Stimulated activated CD4-positive, alpha-beta T cell treated with anti-CD3 and anti-CD28 coated beads, TNF-alpha, amount 100 ng/mL, for 24 hours (primary cell): ENCODE data around the gene NECAP2.
"Not testable (repeated sequence)": the region's sequence is repeated elsewhere in the genome, so short reads cannot be mapped to it uniquely, and the experiment has no call there.

Experiments used
- DNase-seq, 3 experiments: peaks; one replicate each; pipeline ENCODE4 v3.0.0-alpha.2; 2020; ENCODE audit warnings: low read depth in 3 of 3

NECAP2 gene

DNA sequence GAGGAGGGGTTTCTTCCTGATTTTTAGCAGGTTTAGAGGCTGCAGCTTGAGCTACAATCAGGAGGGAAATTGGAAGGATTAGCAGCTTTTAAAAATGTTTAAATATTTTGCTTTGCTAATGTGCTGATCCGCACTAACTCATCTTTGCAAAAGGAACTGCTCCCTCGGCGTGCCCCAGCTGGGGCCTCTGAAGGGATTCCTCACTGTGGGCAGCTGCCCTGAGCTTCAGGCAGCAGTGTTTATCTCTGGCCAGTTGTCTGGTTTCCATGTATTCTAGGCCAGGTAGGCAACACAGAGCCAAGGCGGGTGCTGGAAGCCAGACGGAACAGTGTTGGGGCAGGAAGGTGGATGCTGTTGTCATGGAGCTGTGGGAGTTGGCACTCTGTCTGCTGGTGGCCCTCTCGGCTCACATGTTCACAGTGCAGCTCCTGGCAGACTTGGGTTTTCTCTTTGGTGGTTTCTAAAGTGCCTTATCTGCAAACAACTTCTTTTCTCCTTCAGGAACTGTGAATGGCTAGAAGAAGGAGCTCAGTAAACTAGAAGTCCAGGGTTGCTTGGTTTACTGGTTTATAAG lies 18.9 kb downstream of the NECAP2 start:
- no peak for DNase-seq

DNA sequence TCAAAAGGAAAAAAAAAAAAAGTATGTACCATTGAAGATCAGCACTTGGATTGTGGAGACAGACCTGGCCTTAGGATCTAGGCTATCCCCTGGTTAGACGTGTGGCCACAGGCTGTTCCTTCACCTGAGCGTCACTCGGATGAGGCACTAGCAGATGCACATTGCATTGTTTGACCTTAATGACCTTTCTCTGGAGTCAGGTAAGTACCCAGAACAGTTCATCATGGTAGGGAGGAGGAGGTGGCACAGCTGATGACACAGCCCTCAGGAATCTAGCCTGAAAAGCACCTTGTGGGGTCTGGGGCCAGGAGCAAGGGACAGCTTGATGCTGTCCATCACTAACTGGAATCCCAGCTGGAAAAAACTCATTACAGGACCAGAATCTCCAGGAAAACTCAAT lies 21.2 kb downstream of the NECAP2 start:
- DNase-seq: no peak

DNA sequence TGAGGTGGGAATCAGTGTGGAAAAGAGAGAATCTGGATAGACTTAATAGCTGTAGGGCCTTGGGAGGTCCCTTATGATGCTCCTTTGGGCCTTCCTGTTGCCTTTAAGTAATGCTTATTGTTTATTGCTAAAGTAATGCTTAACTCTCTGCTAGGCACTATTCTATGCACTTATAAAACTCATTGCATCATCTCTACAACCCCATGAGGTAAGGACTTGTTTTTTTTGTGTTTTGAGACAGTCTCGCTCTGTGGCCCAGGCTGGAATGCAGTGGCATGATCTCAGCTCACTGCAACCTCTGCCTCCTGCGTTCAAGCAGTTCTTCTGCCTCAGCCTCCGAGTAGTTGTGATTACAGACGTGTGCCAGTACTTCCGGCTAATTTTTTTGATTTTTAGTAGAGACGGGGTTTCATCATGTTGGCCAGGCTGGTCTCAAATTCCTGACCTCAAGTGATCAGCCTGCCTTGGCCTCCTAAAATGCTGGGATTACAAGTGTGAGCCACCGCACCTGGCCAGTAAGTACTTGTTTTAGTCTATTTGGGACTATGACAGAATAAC lies 22.3 kb downstream of the NECAP2 start:
- no peak for DNase-seq

DNA sequence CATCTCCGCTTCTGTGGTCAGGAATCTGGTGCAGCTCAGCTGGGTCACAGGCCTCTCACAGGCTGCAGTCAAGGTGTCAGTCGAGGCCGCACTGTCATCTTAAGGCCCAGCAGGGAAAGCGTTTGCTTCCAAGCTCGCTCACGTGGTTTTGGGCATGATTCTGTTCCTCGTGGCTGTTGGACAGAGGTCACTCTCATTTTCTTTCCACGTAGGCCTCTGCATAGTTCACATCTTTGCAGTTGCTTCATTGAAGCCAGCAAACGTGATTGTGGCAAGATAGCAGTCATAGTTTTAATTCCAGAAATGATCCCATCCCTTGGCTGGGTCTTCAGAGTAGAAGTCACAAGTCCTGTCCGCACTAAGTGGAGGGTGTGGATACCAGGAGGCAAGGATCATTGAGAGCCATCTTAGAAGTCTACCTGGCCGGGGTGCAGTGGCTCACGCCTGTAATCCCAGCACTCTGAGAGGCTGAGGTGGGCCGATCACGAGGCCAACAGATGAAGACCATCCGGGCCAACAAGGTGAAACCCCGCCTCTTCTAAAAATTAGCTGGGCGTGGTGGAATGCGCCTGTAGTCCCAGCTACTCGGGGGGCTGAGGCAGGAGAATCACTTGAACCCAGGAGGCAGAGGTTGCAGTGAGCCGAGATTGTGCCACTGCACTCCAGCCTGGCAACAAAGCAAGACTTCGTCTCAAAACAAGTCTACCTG lies 24.5 kb downstream of the NECAP2 start:
- no peak for DNase-seq

DNA sequence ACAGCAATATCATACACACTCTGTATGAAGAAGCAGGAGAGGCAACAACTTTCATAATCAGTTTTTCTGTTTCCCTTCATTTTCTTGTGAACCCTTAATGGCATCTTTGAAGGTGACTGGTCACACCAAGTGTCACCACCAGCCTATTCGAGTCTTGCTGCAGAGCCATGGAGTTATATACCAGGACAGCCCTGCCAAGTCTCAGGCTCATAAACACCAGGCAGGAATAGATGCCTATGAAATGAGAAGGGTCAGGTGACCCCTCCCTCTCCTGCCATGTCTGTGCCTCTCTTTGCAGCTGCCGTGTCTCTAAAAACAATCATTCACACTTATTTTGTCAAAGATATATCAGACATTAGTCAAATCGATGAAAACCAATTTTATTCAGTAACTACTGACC lies 28.0 kb downstream of the NECAP2 start:
- no peak for DNase-seq

DNA sequence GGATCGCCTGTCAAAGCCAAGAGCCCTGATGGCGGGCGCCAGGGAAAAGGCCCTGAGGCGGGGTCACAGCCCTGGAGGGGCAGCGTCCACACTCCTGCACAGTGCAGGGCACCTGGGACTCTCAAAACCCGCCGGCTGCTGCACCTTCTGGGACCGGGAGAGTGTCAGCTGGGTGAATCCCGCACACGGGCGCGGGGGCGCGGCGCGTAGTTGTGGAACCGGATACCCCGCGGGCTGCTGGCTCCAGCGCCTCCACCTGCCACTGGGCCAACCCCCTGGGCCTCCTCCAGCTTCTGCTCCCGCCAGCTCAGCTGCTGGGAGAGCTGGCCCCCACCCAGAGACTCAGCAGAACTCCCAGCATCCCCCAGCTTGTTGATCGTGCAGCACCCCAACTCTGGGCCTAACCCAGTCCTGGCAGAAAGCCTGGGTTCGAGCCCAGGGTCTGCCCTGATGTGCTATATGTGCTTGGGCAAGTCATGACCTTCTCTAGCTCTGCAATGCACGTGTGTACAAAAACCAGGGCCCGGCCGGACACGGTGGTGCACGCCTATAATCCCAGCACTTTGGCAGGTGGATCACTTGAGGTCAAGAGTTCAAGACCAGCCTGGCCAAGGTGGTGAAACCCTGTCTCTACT lies 33.8 kb downstream of the NECAP2 start:
- no peak for DNase-seq

DNA sequence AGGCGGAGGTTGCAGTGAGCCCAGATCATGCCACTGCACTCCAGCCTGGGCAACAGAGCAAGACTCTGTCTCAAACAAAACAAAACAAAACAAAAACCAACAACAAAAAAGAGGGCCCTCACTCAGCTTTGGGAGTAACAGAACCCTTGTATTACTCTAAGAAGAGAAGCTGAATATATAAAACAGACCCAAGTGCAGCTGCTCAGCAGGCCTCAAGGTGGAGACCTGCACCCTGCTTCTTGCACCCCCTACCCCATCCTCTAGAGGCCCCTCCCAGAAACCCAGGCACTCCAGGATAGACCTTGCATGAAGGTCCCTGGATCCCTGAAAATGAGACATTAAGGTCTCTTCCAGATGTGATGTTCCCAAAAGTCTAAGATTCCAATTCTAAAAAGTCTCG lies 34.4 kb downstream of the NECAP2 start:
- DNase-seq: not testable (repeated sequence)

DNA sequence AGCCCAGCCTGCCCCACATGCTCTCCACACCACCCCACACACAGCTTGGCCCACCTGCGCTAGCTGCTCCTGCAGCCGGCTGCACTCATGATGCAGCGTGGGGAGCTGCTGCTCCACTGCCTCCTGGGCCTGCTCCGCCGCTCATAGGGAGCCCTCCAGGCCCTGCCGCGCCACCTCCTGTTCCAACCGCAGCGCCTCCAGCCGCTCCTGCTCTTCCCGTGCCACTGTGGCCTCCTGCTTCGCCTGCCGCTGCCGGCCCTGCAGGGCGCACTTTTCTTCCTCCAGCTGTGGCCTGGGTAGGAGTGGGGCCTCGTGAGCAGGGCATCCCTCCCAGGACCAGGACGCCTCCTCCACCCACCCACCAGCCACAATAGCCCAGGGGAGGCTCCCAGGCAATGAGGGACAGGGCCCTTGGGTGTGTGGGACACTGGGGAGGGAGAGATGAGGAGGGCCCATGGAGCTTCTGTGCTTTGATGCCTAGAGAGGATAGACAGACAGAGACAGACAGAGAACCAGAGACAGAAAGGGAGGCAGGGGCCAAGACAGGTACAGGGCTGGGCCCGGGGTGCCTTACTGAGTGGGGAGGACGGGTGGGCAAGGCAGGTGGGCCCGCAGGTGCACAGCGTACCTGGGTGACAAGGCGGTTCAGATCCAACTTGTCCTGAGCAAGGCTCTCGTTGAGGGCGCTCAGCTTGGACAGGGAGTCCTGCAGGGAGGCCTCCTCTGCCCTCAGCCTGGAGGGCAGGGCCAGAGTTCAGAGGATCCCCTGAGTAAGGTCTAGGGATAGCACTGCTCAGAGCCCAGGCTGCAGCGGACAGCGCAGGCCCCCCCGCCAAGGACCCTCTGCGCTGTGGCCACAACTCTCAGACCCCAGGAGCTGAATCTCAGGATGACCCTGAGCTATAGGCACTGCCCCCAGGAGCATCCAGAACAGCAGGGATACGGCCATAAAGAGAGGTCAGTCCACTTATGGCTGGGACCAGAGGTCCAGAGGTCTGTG lies 35.5 kb downstream of the NECAP2 start:
- DNase-seq: not testable (repeated sequence)

DNA sequence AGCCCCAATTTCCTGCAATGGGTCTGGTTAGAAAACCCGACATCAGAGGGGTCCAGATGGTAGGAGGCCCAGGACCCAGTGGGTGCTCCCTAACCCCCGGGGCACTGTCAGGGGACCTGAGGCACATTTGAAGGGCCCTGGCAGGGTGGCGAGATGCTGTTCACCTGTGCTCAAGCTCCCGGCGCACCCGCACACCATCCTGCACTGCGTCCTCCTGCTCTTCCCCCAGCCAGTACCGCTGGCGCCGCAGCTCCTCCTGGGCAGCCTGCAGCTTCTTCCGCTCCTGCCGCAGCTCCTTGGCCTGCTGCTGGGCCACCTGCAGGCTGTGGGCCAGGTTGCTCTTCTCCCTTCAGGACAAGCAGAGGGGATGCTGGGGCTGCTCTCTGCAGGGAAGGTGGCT lies 37.6 kb downstream of the NECAP2 start:
- no peak for DNase-seq

DNA sequence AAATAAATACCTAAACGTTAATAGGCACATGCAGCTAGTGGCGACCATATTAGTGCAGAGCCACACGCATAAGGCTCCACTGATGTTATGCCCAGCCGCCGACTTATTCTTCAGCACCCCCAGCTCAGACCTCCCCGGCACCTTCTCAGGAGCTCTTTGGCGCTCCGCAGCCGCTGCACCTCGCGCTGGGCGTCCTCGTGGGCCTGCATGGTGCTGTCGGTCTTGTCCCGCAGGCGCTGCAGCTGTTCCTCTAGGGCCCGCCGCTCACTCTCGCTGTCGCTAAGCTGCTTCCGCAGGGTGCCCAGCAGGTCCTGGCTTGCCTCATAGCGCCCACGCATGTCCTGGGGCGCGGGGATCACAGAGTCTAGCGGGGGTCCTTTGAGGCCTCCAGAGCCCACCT lies 42.6 kb downstream of the NECAP2 start:
- not testable (repeated sequence) for DNase-seq

DNA sequence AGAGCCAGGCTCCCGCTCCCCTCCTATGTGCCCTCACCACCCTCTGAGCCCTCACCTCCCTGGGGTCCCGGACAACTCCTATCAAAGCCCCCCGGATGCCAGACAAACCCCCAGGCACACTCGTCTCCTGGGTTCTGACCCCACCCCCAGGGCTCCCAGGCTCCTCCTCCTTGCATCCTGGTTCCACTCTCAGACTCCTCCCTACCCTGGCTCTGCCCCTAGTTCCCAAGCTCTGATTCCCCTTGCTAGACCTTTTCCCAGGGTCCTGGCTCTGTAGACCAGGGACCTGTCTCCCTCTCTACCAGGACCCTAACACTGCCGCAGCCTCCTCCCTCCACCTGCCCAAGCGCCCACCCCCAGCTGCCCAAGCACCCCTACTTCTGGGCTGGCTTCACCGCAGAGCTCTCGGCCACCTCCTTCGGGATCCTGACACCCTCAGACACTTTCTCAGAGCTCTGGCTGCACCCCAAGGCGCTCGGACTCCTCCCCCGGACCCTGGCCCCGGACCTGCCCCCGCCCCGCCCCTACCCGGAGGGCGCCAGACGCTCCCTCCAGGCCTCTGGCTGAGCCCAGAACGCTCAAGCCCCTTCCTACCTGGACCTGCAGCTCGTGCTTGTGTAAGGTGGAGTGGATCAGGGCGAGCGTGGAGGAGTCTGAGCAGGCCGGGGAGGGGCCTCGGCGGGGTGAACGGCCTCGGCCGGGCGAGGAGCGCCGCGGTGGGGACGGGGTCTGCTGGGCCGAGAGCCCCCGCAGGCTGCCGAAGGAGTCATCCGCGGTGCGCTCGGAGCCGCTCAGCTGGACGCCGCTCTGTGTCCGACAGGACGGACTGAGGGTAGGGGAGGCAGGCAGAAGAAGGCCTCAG lies 43.3 kb downstream of the NECAP2 start:
- DNase-seq: not testable (repeated sequence)

DNA sequence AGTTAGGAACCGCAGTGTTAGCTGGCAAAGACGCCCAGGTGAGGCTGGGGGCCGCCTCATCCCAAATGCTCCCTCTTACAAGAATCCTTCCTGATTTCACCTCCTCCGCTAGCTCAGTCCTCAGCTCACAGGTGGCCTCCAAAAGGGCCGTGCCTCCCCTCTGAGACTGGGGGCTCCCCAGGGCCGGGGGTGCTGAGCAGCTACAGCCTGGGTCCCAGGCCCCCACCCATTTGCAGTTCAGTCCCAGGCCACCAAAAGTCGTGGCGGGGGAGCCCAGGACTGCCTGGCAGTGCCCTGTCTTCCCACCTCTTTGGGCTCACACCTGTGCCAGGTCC lies 43.9 kb downstream of the NECAP2 start:
- DNase-seq: no peak

DNA sequence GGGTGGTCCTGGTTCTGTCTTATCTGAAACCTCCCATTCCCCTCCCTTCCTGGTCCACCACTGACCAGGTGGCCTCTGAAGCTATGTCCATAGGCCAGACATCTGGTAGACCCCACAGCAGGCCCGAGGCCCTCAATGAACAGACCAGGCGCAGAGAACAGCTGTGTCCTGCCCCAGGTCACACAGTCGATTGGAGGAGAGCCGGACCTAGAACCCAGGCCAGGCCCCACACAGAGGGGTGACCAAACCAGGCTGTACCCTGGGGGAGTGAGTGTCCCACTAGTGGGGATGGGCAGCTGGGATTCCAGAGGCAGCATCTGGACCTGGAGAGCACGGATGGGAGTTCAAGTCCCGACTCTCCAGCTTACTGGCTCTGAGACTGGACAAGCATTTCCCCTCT lies 44.4 kb downstream of the NECAP2 start:
- DNase-seq: no peak

DNA sequence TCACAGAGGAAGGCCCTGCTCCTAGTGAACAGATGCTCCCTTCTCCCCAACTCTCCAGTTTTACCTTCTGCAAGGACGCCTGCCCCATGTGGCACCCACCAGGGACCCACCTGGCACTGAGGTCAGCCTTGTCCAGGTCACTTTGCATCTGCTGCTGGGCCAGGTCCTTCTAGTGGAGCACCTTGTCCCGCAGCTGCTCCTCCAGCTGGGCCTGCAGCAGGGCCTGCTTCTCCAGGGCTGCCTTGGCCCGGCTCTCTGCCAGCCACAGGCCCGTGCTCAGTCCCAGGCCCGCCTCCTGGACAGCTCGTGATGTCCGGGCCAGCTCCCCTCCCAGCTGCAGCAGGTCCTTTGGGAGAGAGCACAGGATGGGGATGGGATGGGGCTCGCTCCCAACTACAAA lies 45.8 kb downstream of the NECAP2 start:
- DNase-seq: not testable (repeated sequence)

DNA sequence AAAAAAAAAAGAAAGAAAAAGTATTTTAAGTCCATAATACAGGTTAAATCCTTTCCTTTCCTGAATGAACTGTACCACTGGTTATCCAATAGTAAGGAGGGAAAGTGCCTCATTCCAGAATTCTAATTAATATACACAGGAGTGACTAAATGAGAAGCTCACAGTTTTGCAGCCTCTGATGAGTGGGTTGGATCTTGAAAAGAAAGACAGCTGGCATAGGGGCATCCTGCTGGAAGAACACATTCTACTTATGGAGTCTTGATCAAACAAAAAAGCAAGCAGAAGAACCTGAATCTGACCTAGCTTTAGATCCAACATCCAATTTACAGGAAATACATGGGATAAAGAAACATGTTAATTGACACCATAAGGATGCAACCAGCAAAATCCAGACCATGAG lies 46.5 kb downstream of the NECAP2 start:
- DNase-seq: not testable (repeated sequence)

DNA sequence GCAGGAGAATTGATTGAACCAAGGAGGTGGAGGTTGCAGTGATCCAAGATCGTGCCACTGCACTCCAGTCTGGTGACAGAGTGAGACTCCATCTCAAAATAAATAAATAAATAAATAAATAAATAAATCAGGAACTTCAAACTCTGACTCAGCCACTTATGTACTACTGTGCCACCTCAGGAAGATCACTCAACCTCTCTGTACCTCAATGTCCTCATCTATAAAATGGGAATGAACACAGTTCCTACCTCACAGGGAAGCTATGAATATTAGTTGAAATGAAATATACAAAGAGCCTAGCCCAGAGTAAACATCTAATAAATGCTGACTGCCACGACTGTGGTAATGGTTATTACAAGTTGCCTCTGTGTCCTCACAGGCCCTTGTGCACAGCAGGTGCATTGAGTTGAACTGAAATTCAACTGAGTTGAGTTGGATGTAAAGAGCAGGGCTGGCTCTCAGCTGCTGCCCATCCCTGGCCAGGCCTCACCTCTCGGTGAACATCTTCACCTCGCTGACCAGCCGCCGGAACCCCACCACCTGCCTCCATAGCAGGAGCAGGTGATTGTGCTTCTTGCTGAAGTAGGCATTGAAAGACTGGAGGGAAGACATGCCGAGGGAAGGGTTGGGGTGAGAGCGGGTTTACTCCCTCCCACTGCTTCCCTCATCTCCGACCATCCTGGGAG lies 48.8 kb downstream of the NECAP2 start:
- DNase-seq: not testable (repeated sequence)

DNA sequence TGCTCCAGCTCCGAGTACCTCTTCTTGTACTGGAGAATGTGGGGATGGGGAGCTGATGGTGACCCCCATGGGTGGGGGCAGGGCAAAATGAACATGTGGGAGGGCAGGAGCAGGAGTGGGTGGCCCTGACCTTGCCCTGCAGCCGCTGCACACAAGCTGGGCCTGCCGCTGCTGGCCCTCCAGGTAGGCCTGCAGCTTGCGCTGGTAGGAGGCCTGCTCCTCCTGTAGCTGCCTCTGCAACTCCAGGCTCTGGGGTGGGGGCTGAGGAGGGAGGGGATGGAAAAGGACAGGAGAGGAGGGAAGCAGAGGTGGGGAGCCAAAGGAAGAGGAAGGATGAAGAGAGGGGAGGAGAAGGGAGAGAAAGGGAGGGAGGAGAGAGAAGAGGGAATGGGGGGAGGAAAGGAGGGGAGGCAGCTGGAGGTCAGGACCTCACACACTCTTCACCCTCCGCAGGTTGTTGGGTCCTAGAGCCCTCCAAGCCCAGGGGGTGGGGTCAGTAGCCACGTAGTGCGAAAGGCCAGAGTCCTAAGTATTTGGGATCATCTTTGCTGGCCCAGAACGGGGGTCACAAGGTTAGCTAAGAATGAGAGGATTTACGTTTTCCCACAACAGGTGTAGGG lies 50.6 kb downstream of the NECAP2 start:
- DNase-seq: no peak

DNA sequence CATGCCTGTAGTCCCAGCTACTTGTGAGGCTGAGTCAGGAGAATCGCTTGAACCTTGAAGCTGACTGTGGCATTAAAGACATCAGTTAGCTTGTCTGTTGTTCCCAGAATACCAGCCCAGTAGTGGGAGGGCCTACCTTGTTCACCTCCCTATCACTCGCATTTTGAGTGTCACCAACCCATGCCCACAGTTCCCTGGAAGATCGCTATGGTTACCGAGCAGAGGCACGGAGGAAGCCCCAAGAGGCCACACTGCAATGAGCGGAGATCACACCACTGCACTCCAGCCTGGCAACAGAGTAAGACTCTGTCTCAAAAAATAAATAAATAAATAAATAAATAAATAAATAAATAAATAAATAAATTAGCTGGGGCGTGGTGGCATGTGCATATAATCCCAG lies 52.4 kb downstream of the NECAP2 start:
- not testable (repeated sequence) for DNase-seq

DNA sequence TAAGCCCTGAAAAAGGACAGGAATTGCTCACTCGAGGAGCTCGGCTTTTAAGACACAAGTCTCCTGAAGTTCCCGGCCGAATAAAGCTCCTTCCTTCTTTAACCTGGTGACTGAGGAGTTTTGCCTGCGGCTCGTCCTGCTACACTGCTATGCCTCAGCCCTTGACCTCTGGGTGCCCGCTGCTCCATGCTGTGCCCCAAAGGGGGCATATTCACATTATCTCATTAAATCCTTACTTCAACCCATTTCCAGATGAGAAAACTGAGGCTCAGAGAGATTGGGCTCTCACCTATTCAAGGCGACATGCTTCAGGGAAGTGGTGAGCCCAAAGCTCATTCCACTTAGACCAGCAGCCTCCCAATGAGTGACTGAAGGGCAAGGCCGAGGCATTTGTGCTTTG lies 53.2 kb downstream of the NECAP2 start:
- DNase-seq: not testable (repeated sequence)

DNA sequence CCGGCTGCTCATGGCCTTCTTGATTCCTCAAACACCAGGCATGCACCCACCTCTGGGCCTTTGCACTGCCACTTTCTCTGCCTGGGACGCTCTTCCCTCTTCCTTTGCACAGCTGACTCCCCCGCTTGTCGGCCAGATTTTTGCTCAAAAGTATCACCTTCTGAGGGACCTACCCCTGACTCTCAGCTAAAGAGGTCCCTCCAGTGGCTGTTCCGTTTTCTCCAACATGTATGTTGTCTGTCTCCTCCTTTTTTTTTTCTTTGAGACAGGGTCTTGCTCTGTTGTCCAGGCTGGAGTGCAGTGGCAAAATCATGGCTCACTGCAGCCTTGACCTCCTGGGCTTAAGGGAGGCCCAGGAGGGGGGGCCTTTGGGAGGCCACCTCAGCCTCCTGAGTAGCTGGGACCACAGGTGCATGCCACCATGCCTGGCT lies 57.0 kb downstream of the NECAP2 start:
- DNase-seq: not testable (repeated sequence)
